IPS DF 6.9 (cell line): ENCODE results near the gene HOMER2.
"Not testable (repeated sequence)": the region's sequence is repeated elsewhere in the genome, so short reads cannot be mapped to it uniquely, and the experiment has no call there.

ENCODE experiments used
- DNase-seq: peaks from one replicate; pipeline ENCODE4 v3.0.0-alpha.2; 2013; ENCODE audit warnings: low read depth, low spot score
- H3K27ac ChIP-seq: one replicate; pipeline ENCODE4 v1.5.1; 2013; ENCODE audit warnings: low read length, control low read depth
- H3K27me3 ChIP-seq: 2 replicates; pipeline ENCODE4 v1.6.1; 2013; ENCODE audit warnings: mild to moderate bottlenecking, low read length; ENCODE audit not compliant: control insufficient read depth, insufficient read depth
- H3K36me3 ChIP-seq: 2 replicates; pipeline ENCODE4 v1.6.1; 2013; ENCODE audit warnings: low read length; ENCODE audit not compliant: control insufficient read depth, insufficient read depth
- H3K4me1 ChIP-seq: 2 replicates; pipeline ENCODE4 v1.6.1; 2013; ENCODE audit warnings: low read length; ENCODE audit not compliant: control insufficient read depth, insufficient read depth
- H3K4me3 ChIP-seq: 2 replicates; pipeline ENCODE4 v1.5.1; 2013; ENCODE audit warnings: mild to moderate bottlenecking, low read length
- H3K9me3 ChIP-seq: 2 replicates; pipeline ENCODE4 v1.6.1; 2013; ENCODE audit warnings: low read length, inconsistent platforms; ENCODE audit not compliant: control insufficient read depth, insufficient read depth
- WGBS: extraction: QIAGEN DNeasy Blood & Tissue Kit; methylation state at CpG from one replicate; pipeline ENCODE4 v1.1.7; 2013; ENCODE audit warnings: mixed read lengths, missing lambda C conversion rate; ENCODE audit not compliant: insufficient read length, insufficient coverage; 5-methylcytosine and 5-hydroxymethylcytosine counted together

Gene HOMER2

GRCh38 chr15:82898961-82899360 is 53.6 kb downstream of the HOMER2 start:
- Histone ChIP-seq H3K36me3 (no peaks in the 10 kb centered on the region), H3K4me3 (no peak overlapping the region), H3K4me1 (peaks cover 4% of the 10 kb centered on the region), H3K27ac (no peak overlapping the region), H3K9me3 (no peaks in the 10 kb centered on the region), H3K27me3 (no peaks in the 10 kb centered on the region)
- WGBS: no CpG with 5 or more reads among the region's 2 CpGs
- no peak for DNase-seq

- WGBS: no CpG with 5 or more reads among the region's 5 CpGs
- Histone ChIP-seq H3K27ac (no peak overlapping the region), H3K27me3 (no peaks in the 10 kb centered on the region; the same call in 1 of the 2 replicates), H3K36me3 (no peaks in the 10 kb centered on the region), H3K9me3 (no peaks in the 10 kb centered on the region), H3K4me1 (peaks cover 3% of the 10 kb centered on the region; the same call in 1 of the 2 replicates), H3K4me3 (no peak overlapping the region)
- DNase-seq: no peak
Observed at GRCh38 chr15:82895983-82896382, 56.5 kb downstream of the HOMER2 start.

- no peaks in the 10 kb centered on the region for H3K9me3 ChIP-seq
- H3K27ac ChIP-seq: no peak overlapping the region
- H3K27me3 ChIP-seq: no peaks in the 10 kb centered on the region; the same call in 1 of the 2 replicates
- no peak overlapping the region for H3K4me3 ChIP-seq
- WGBS: no CpG with 5 or more reads among the region's 4 CpGs
- no peaks in the 10 kb centered on the region for H3K36me3 ChIP-seq
- peaks cover 3% of the 10 kb centered on the region; the same call in 1 of the 2 replicates for H3K4me1 ChIP-seq
- DNase-seq: no peak
Observed at GRCh38 chr15:82894971-82895520, 57.5 kb downstream of the HOMER2 start.

- not testable (repeated sequence) for H3K9me3 ChIP-seq, H3K27ac ChIP-seq, H3K36me3 ChIP-seq, DNase-seq, H3K4me1 ChIP-seq, H3K27me3 ChIP-seq, H3K4me3 ChIP-seq
- no CpG with 5 or more reads among the region's 12 CpGs for WGBS
Observed at GRCh38 chr15:82893473-82893872, 59.0 kb downstream of the HOMER2 start.

GRCh38 chr15:82892573-82892972 is 59.9 kb downstream of the HOMER2 start:
- Histone ChIP-seq H3K36me3 (no peaks in the 10 kb centered on the region), H3K4me1 (peaks cover 5% of the 10 kb centered on the region; the same call in 1 of the 2 replicates), H3K27ac (no peak overlapping the region), H3K27me3 (no peaks in the 10 kb centered on the region; the same call in 1 of the 2 replicates), H3K4me3 (no peak overlapping the region), H3K9me3 (no peaks in the 10 kb centered on the region)
- WGBS: no CpG with 5 or more reads among the region's 9 CpGs
- DNase-seq: no peak

GRCh38 chr15:82890995-82891390 is 61.5 kb downstream of the HOMER2 start:
- DNase-seq: no peak
- Histone ChIP-seq H3K4me1 (peaks cover 5% of the 10 kb centered on the region; the same call in 1 of the 2 replicates), H3K36me3 (no peaks in the 10 kb centered on the region), H3K4me3 (no peak overlapping the region), H3K27me3 (no peaks in the 10 kb centered on the region; the same call in 1 of the 2 replicates), H3K9me3 (no peaks in the 10 kb centered on the region), H3K27ac (no peak overlapping the region)
- WGBS: no CpG with 5 or more reads among the region's 6 CpGs

GRCh38 chr15:82890338-82890994 is 62.1 kb downstream of the HOMER2 start:
- Histone ChIP-seq H3K36me3 (no peaks in the 10 kb centered on the region), H3K27ac (no peak overlapping the region), H3K4me1 (peaks cover 5% of the 10 kb centered on the region; the same call in 1 of the 2 replicates), H3K4me3 (no peak overlapping the region), H3K27me3 (no peaks in the 10 kb centered on the region; the same call in 1 of the 2 replicates), H3K9me3 (no peaks in the 10 kb centered on the region)
- WGBS: no CpG with 5 or more reads among the region's 9 CpGs
- no peak for DNase-seq

- Histone ChIP-seq H3K4me1 (no peaks in the 10 kb centered on the region), H3K27ac (no peak overlapping the region), H3K27me3 (no peaks in the 10 kb centered on the region), H3K4me3 (no peak overlapping the region), H3K9me3 (no peaks in the 10 kb centered on the region), H3K36me3 (no peaks in the 10 kb centered on the region)
- no peak for DNase-seq
- no CpG with 5 or more reads among the region's 5 CpGs for WGBS
Observed at GRCh38 chr15:82882273-82882928, 70.1 kb downstream of the HOMER2 start.

- Histone ChIP-seq H3K9me3 (no peaks in the 10 kb centered on the region), H3K4me1 (no peaks in the 10 kb centered on the region), H3K36me3 (no peaks in the 10 kb centered on the region), H3K27me3 (no peaks in the 10 kb centered on the region), H3K27ac (no peak overlapping the region), H3K4me3 (no peak overlapping the region)
- WGBS: no CpG with 5 or more reads among the region's 2 CpGs
- no peak for DNase-seq
Observed at GRCh38 chr15:82881747-82882146, 70.8 kb downstream of the HOMER2 start.

- no peaks in the 10 kb centered on the region for H3K36me3 ChIP-seq
- no peaks in the 10 kb centered on the region for H3K9me3 ChIP-seq
- H3K4me3 ChIP-seq: no peak overlapping the region
- no peaks in the 10 kb centered on the region for H3K4me1 ChIP-seq
- no CpG with 5 or more reads among the region's 6 CpGs for WGBS
- no peaks in the 10 kb centered on the region for H3K27me3 ChIP-seq
- DNase-seq: no peak
- H3K27ac ChIP-seq: no peak overlapping the region
Observed at GRCh38 chr15:82880704-82881103, 71.8 kb downstream of the HOMER2 start.
